Measurements from ENCODE around the gene SETBP1.

SETBP1 gene

GRCh38 chr18:44679056-44679913 is 1.4 kb upstream of the SETBP1 start (continued):
- peak; percentile 78 for TF ChIP-seq ZBTB26 (tag by site-specific recombination; optimal IDR thresholded peaks at IDR 0.05)
- peak; percentile 71; the same call in 1 of the 2 replicates for TF ChIP-seq ZXDB (tag by site-specific recombination; IDR thresholded peaks at IDR 0.05)
- TF ChIP-seq ZNF692 (tag by site-specific recombination; IDR thresholded peaks at IDR 0.05): no peak; the same call in 1 of the 2 replicates
- TF ChIP-seq ZNF76 (tag by site-specific recombination; IDR thresholded peaks at IDR 0.05; ENCODE audit: borderline replicate concordance, low read depth): peak; percentile 23; the same call in 1 of the 2 replicates
- TF ChIP-seq ZNF239 (tag by site-specific recombination; IDR thresholded peaks at IDR 0.05): no peak
- no peak for TF ChIP-seq ZNF639 (tag by site-specific recombination; IDR thresholded peaks at IDR 0.05)
- no peak for TF ChIP-seq ZNF514 (tag by site-specific recombination; IDR thresholded peaks at IDR 0.05)
- peak; percentile 7 for TF ChIP-seq ZSCAN30 (tag by site-specific recombination; IDR thresholded peaks at IDR 0.05)
- peak; percentile 41; the same call in 1 of the 2 replicates for TF ChIP-seq ZBTB48 (tag by site-specific recombination; IDR thresholded peaks at IDR 0.05)
- no peak for TF ChIP-seq ZNF658 (tag by site-specific recombination; IDR thresholded peaks at IDR 0.05)
- TF ChIP-seq GLIS1 (tag by site-specific recombination; IDR thresholded peaks at IDR 0.05): peak; percentile 40; the same call in 1 of the 2 replicates
- peak; percentile 28; the same call in 1 of the 2 replicates for TF ChIP-seq IKZF3 (tag by site-specific recombination; IDR thresholded peaks at IDR 0.05)
- TF ChIP-seq ZNF394 (tag by site-specific recombination; IDR thresholded peaks at IDR 0.05; ENCODE audit: borderline replicate concordance): no peak
- TF ChIP-seq KLF9 (tag by site-specific recombination; IDR thresholded peaks at IDR 0.05; ENCODE audit: low read depth): peak; percentile 22; the same call in 1 of the 2 replicates
- TF ChIP-seq ZNF580 (tag by site-specific recombination; IDR thresholded peaks at IDR 0.05): 0 out of 2 replicates have a peak, but pooled peaks have one; percentile 7
- TF ChIP-seq YY1 (tag by site-specific recombination; IDR thresholded peaks at IDR 0.05): 0 out of 2 replicates have a peak, but pooled peaks have one; percentile 14
- peak; percentile 79 for TF ChIP-seq PATZ1 (tag by site-specific recombination; IDR thresholded peaks at IDR 0.05)
- peak; percentile 11; the same call in 1 of the 2 replicates for TF ChIP-seq PRDM10 (tag by site-specific recombination; IDR thresholded peaks at IDR 0.05)
- TF ChIP-seq ZNF10 (tag by site-specific recombination; IDR thresholded peaks at IDR 0.05): no peak
- TF ChIP-seq ZBTB6 (tag by site-specific recombination; IDR thresholded peaks at IDR 0.05): peak; percentile 66; the same call in 1 of the 2 replicates
- peak; percentile 47 for TF ChIP-seq ZIC2 (tag by site-specific recombination; IDR thresholded peaks at IDR 0.05)
- peak; percentile 37; the same call in 1 of the 2 replicates for TF ChIP-seq ZNF610 (tag by site-specific recombination; IDR thresholded peaks at IDR 0.05; ENCODE audit: borderline replicate concordance)
- no peak for TF ChIP-seq ZNF280D (tag by site-specific recombination; IDR thresholded peaks at IDR 0.05)
